ENCODE results near the gene BMP5.

The BMP5 gene

DNA sequence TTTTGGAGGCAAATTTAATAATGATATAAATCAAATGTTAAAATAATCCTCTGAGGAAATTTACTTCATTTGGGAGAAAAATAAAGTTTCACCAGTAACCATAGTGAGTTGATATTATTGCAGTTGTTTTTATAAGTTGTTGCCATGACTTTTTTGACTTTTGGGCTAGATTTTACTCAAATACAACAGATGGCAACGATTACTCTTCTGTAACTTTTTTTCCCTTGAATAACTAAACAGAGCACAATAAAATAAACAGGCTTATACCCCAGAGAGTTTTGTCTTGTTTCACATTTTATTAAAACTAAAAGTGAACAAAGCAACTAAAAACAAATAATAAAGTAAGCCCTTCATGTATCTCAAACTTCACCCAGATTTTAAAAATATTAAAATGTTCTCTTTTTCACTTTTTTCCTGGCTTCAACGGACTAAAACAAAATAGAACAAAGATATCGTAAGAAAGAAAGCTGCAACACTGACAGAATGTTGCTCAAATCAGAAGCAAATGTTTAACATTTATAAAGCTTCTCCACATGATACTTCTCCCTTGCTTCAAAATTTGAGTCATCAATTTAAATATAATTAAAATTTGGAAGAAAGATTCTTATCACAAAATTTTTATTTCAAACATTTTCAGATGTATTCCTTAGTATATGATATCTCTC is 42.5 kb upstream of the BMP5 start:
- TF ChIP-seq EGR1 (IDR thresholded peaks at IDR 0.05) (no peak), CREB1 (IDR thresholded peaks at IDR 0.05; ENCODE audit: low read depth) (no peak), TCF12 (IDR thresholded peaks at IDR 0.05; ENCODE audit: low read depth) (no peak), EP300 (IDR thresholded peaks at IDR 0.05; ENCODE audit: borderline replicate concordance) (no peak), NFIC (IDR thresholded peaks at IDR 0.05) (no peak), CEBPB (IDR thresholded peaks at IDR 0.05) (no peak)
- TF ChIP-seq, protein P1, sequence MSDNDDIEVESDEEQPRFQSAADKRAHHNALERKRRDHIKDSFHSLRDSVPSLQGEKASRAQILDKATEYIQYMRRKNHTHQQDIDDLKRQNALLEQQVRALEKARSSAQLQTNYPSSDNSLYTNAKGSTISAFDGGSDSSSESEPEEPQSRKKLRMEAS (IDR thresholded peaks at IDR 0.05) = no peak
- TF ChIP-seq, protein P2, sequence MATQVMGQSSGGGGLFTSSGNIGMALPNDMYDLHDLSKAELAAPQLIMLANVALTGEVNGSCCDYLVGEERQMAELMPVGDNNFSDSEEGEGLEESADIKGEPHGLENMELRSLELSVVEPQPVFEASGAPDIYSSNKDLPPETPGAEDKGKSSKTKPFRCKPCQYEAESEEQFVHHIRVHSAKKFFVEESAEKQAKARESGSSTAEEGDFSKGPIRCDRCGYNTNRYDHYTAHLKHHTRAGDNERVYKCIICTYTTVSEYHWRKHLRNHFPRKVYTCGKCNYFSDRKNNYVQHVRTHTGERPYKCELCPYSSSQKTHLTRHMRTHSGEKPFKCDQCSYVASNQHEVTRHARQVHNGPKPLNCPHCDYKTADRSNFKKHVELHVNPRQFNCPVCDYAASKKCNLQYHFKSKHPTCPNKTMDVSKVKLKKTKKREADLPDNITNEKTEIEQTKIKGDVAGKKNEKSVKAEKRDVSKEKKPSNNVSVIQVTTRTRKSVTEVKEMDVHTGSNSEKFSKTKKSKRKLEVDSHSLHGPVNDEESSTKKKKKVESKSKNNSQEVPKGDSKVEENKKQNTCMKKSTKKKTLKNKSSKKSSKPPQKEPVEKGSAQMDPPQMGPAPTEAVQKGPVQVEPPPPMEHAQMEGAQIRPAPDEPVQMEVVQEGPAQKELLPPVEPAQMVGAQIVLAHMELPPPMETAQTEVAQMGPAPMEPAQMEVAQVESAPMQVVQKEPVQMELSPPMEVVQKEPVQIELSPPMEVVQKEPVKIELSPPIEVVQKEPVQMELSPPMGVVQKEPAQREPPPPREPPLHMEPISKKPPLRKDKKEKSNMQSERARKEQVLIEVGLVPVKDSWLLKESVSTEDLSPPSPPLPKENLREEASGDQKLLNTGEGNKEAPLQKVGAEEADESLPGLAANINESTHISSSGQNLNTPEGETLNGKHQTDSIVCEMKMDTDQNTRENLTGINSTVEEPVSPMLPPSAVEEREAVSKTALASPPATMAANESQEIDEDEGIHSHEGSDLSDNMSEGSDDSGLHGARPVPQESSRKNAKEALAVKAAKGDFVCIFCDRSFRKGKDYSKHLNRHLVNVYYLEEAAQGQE (IDR thresholded peaks at IDR 0.05; ENCODE audit: low read depth) = no peak

DNA sequence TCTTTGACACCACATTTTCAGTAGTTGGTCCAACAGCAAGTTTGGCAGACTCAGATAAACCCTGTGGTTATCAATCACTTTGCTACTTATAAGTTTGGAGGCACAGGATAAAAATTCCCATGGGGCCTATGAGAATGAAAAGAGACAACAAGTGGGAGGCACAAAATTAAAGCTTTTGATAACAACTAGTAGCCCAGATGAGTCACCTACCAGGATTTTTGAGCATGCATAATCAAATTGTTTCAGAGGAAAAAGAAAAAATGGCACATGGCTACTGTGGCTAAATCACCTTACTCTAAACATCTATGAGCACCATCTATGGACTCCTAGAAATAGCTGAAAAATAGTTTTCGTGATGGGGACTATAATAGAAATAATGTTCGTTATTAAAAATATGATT is 40.8 kb upstream of the BMP5 start:
- TF ChIP-seq EGR1 (IDR thresholded peaks at IDR 0.05) (no peak), NFIC (IDR thresholded peaks at IDR 0.05) (no peak), RAD21 (IDR thresholded peaks at IDR 0.05; ENCODE audit: low read depth) (no peak), TAF1 (IDR thresholded peaks at IDR 0.05; ENCODE audit: low read depth) (no peak), CREB1 (IDR thresholded peaks at IDR 0.05; ENCODE audit: low read depth) (no peak), TEAD4 (IDR thresholded peaks at IDR 0.05) (no peak), TCF12 (IDR thresholded peaks at IDR 0.05; ENCODE audit: low read depth) (no peak), YY1 (IDR thresholded peaks at IDR 0.05; ENCODE audit: low read depth) (no peak), FOXM1 (IDR thresholded peaks at IDR 0.05; ENCODE audit: borderline replicate concordance, low read depth) (no peak), CEBPB (IDR thresholded peaks at IDR 0.05) (no peak), EP300 (IDR thresholded peaks at IDR 0.05; ENCODE audit: borderline replicate concordance) (no peak), ZBTB7A (IDR thresholded peaks at IDR 0.05; ENCODE audit: low read depth) (no peak)
- TF ChIP-seq, protein P1 (IDR thresholded peaks at IDR 0.05) = no peak
- TF ChIP-seq, protein P3, sequence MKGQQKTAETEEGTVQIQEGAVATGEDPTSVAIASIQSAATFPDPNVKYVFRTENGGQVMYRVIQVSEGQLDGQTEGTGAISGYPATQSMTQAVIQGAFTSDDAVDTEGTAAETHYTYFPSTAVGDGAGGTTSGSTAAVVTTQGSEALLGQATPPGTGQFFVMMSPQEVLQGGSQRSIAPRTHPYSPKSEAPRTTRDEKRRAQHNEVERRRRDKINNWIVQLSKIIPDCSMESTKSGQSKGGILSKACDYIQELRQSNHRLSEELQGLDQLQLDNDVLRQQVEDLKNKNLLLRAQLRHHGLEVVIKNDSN (IDR thresholded peaks at IDR 0.05) = no peak
- TF ChIP-seq, protein P2 (IDR thresholded peaks at IDR 0.05; ENCODE audit: low read depth) = no peak

DNA sequence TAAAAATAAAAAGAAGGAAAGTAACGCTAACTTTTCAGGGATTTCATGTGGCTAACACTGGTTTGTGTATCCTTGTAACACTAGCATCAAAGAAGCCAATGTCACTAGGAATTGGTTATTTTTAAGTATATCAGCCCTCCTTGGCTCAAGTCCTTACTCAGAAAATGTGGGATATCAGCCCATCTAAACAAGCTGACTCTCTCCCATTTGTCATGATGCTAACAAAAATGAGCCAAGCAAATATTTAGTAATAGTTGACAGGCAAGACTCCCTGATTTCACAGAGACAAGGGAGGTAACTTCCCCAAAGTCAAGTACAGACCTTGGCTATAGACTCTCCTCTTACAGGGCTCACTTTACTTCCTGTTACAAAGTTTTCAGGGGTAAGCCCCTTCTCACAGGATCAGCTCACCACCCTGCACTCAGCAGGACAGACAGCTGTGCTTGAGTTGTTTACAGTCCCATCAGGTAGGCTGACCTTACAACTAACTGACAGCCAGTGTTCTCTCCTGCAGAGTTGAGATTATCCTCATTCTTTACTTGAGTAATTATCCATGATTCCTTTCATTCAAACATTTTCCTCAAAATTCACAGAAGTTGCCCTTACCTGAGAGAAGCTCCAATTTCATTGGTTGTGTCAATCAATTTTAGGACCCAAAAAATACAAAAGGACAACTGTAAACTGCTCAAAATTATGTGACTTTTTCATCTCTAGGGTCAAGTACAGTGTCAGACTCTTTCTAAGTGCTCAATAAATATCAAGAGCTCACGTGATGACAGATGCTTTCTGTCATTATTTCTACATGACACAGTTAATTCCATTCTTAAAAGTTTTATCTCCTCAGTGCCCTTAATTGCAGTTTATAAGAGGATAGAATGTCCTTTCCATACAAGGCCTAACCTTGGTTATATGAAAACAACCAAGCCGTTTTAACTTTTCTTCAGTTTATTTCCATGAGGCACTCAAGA is 38.1 kb upstream of the BMP5 start:
- TF ChIP-seq CEBPB (IDR thresholded peaks at IDR 0.05) (no peak), YY1 (IDR thresholded peaks at IDR 0.05; ENCODE audit: low read depth) (no peak), FOXM1 (IDR thresholded peaks at IDR 0.05; ENCODE audit: borderline replicate concordance, low read depth) (no peak), TAF1 (IDR thresholded peaks at IDR 0.05; ENCODE audit: low read depth) (no peak), TCF12 (IDR thresholded peaks at IDR 0.05; ENCODE audit: low read depth) (no peak), EGR1 (IDR thresholded peaks at IDR 0.05) (no peak), ZBTB7A (IDR thresholded peaks at IDR 0.05; ENCODE audit: low read depth) (no peak), RAD21 (IDR thresholded peaks at IDR 0.05; ENCODE audit: low read depth) (no peak), NFIC (IDR thresholded peaks at IDR 0.05) (no peak), CREB1 (IDR thresholded peaks at IDR 0.05; ENCODE audit: low read depth) (no peak), TEAD4 (IDR thresholded peaks at IDR 0.05) (no peak), EP300 (IDR thresholded peaks at IDR 0.05; ENCODE audit: borderline replicate concordance) (no peak)
- TF ChIP-seq, protein P3 (IDR thresholded peaks at IDR 0.05) = no peak
- TF ChIP-seq, protein P1 (IDR thresholded peaks at IDR 0.05) = no peak
- TF ChIP-seq, protein P2 (IDR thresholded peaks at IDR 0.05; ENCODE audit: low read depth) = no peak
